H9 (cell line): ENCODE results near the gene ANAPC4. TPM values are rescaled to one million over a fixed set of nuclear protein-coding genes. Genes with fewer than 3 reads are reported as not detected.

Source experiments
- DNase-seq: peaks from one replicate; pipeline ENCODE4 v3.0.0-alpha.2; 2017
- H2AFZ ChIP-seq: one replicate; pipeline ENCODE4 v1.6.1; 2013; ENCODE audit warnings: mild to moderate bottlenecking, low read length, control low read depth, moderate library complexity
- H2AK5ac ChIP-seq: 2 replicates; pipeline ENCODE4 v1.6.1; 2013; ENCODE audit warnings: low read length, control low read depth, mixed read lengths; ENCODE audit not compliant: insufficient read length
- H2BK120ac ChIP-seq: one replicate; pipeline ENCODE4 v1.6.1; 2013; ENCODE audit warnings: low read depth, mild to moderate bottlenecking, low read length, control low read depth, inconsistent platforms; ENCODE audit not compliant: poor library complexity, severe bottlenecking
- H2BK12ac ChIP-seq: 2 replicates; pipeline ENCODE4 v1.6.1; 2013; ENCODE audit warnings: low read length, control low read depth, mixed read lengths, low read depth; ENCODE audit not compliant: insufficient read length
- H2BK15ac ChIP-seq: 2 replicates; pipeline ENCODE4 v1.6.1; 2013; ENCODE audit warnings: low read depth, low read length, control low read depth
- H2BK20ac ChIP-seq: one replicate; pipeline ENCODE4 v1.6.1; 2013; ENCODE audit warnings: low read depth, mild to moderate bottlenecking, low read length, control low read depth, inconsistent platforms; ENCODE audit not compliant: poor library complexity, severe bottlenecking
- H2BK5ac ChIP-seq: 2 replicates; pipeline ENCODE4 v1.6.1; 2013; ENCODE audit warnings: low read length, control low read depth, mixed read lengths; ENCODE audit not compliant: insufficient read length
- H3K14ac ChIP-seq: 2 replicates; pipeline ENCODE4 v1.6.1; 2013; ENCODE audit warnings: low read length, control low read depth; ENCODE audit not compliant: insufficient read depth
- H3K18ac ChIP-seq: 2 replicates; pipeline ENCODE4 v1.6.1; 2013; ENCODE audit warnings: low read depth, mild to moderate bottlenecking, mixed read lengths, low read length, control low read depth; ENCODE audit not compliant: insufficient read length
- H3K23ac ChIP-seq: 2 replicates; pipeline ENCODE4 v1.6.1; 2013; ENCODE audit warnings: low read length, control low read depth, mixed read lengths, low read depth; ENCODE audit not compliant: insufficient read length
- H3K23me2 ChIP-seq: 2 replicates; pipeline ENCODE4 v1.6.1; 2013; ENCODE audit warnings: low read depth, mild to moderate bottlenecking, mixed read lengths, low read length, control low read depth; ENCODE audit not compliant: insufficient read length, poor library complexity, severe bottlenecking
- H3K27ac ChIP-seq: 2 replicates; pipeline ENCODE4 v1.5.1; 2013; ENCODE audit warnings: low read length, control low read depth, mixed read lengths, low read depth; ENCODE audit not compliant: insufficient read length
- H3K27me3 ChIP-seq: 2 replicates; pipeline ENCODE4 v1.6.1; 2013; ENCODE audit warnings: low read length, control low read depth, inconsistent platforms; ENCODE audit not compliant: insufficient read depth
- H3K4ac ChIP-seq: 2 replicates; pipeline ENCODE4 v1.6.1; 2013; ENCODE audit warnings: low read depth, mild to moderate bottlenecking, control low read depth, inconsistent platforms, low read length, moderate library complexity
- H3K4me1 ChIP-seq: 2 replicates; pipeline ENCODE4 v1.6.1; 2013; ENCODE audit warnings: low read length, control low read depth, inconsistent platforms; ENCODE audit not compliant: insufficient read depth
- H3K4me2 ChIP-seq: 2 replicates; pipeline ENCODE4 v1.6.1; 2013; ENCODE audit warnings: low read length, control low read depth, mixed read lengths; ENCODE audit not compliant: insufficient read length, insufficient read depth
- H3K56ac ChIP-seq: 2 replicates; pipeline ENCODE4 v1.6.1; 2013; ENCODE audit warnings: low read depth, mild to moderate bottlenecking, mixed read lengths, low read length, control low read depth; ENCODE audit not compliant: insufficient read length
- H3K79me1 ChIP-seq: 2 replicates; pipeline ENCODE4 v1.6.1; 2013; ENCODE audit warnings: low read depth, mild to moderate bottlenecking, moderate library complexity, low read length, control low read depth, inconsistent platforms; ENCODE audit not compliant: insufficient read depth, poor library complexity, severe bottlenecking
- H3K79me2 ChIP-seq: 2 replicates; pipeline ENCODE4 v1.6.1; 2013; ENCODE audit warnings: low read length, control low read depth, inconsistent platforms; ENCODE audit not compliant: insufficient read depth
- H3K9ac ChIP-seq: 2 replicates; pipeline ENCODE4 v1.6.1; 2013; ENCODE audit warnings: low read length, control low read depth, mixed read lengths; ENCODE audit not compliant: insufficient read length; ENCODE audit errors: extremely low read depth
- H3K9me3 ChIP-seq: one replicate; pipeline ENCODE4 v1.6.1; 2013; ENCODE audit warnings: low read depth, low read length, inconsistent platforms; ENCODE audit not compliant: control insufficient read depth
- H3T11ph ChIP-seq: one replicate; pipeline ENCODE4 v1.6.1; 2013; ENCODE audit warnings: mild to moderate bottlenecking, low read length, control low read depth, inconsistent platforms
- H4K20me1 ChIP-seq: one replicate; pipeline ENCODE4 v1.6.1; 2013; ENCODE audit not compliant: control insufficient read depth, insufficient read length, insufficient read depth
- H4K5ac ChIP-seq: 2 replicates; pipeline ENCODE4 v1.6.1; 2013; ENCODE audit warnings: low read depth, mild to moderate bottlenecking, mixed read lengths, low read length, control low read depth; ENCODE audit not compliant: insufficient read length
- H4K8ac ChIP-seq: replicated peaks from 2 replicates; pipeline ENCODE4 v1.6.1; 2013; ENCODE audit warnings: low read length, control low read depth, mixed read lengths, low read depth; ENCODE audit not compliant: insufficient read length
- H4K91ac ChIP-seq: 2 replicates; pipeline ENCODE4 v1.6.1; 2013; ENCODE audit warnings: low read depth, mild to moderate bottlenecking, moderate library complexity, mixed read lengths, low read length, control low read depth; ENCODE audit not compliant: insufficient read length
- H3K27ac Mint-ChIP-seq, 3 experiments: 2 replicates in 2 of 3; 3 replicates in 1 of 3; pipeline ENCODE4 v1.8.0; 2020 to 2021; ENCODE audit warnings: mixed read lengths in 3 of 3, mild to moderate bottlenecking in 1 of 3, moderate library complexity in 1 of 3
- H3K27me3 Mint-ChIP-seq: 2 replicates; pipeline ENCODE4 v1.8.0; 2021; ENCODE audit warnings: low read depth, mild to moderate bottlenecking, moderate library complexity, mixed read lengths
- H3K36me3 Mint-ChIP-seq, 3 experiments: 2 replicates in 2 of 3; 3 replicates in 1 of 3; pipeline ENCODE4 v1.8.0; 2020 to 2021; ENCODE audit warnings: low read depth in 3 of 3, mixed read lengths in 3 of 3; ENCODE audit not compliant: insufficient read depth in 1 of 3
- H3K4me1 Mint-ChIP-seq, 2 experiments: 2 replicates each; pipeline ENCODE4 v1.8.0; 2020; ENCODE audit warnings: mixed read lengths in 2 of 2
- H3K4me3 Mint-ChIP-seq, 2 experiments: 2 replicates in 1 of 2; 3 replicates in 1 of 2; pipeline ENCODE4 v1.8.0; 2020 to 2021; ENCODE audit warnings: mild to moderate bottlenecking in 2 of 2, mixed read lengths in 2 of 2, moderate library complexity in 1 of 2
- H3K9me3 Mint-ChIP-seq, 2 experiments: 2 replicates in 1 of 2; 3 replicates in 1 of 2; pipeline ENCODE4 v1.8.0; 2020; ENCODE audit warnings: mild to moderate bottlenecking in 2 of 2, mixed read lengths in 2 of 2, moderate library complexity in 1 of 2
- CTCF ChIP-seq: fragments of 200-600 bp; sonication (generic); conservative IDR thresholded peaks from 3 replicates; pipeline ENCODE4 v1.8.0; 2021; ENCODE audit warnings: antibody characterized with exemption, mild to moderate bottlenecking
- WGBS: extraction: QIAGEN DNeasy Blood & Tissue Kit; methylation state at CpG from one replicate; pipeline ENCODE4 v1.1.7; 2013; ENCODE audit warnings: missing lambda C conversion rate, low lambda C conversion rate, mixed read lengths; ENCODE audit not compliant: insufficient read length; ENCODE audit errors: extremely low coverage; 5-methylcytosine and 5-hydroxymethylcytosine counted together
- total RNA-seq: library from RNA; stranded (reverse); gene quantifications from 2 replicates; pipeline ENCODE4 v1.2.1, GENCODE V29; 2021

Gene ANAPC4
- total RNA-seq, 1 experiment from 2014 or later, result 42.5 TPM

GRCh38 chr4:25425361-25425760 lies 48.3 kb downstream of the ANAPC4 start:
- H3K27ac ChIP-seq, result no peak overlapping the region
- no peak overlapping the region for H2AK5ac ChIP-seq
- H3T11ph ChIP-seq, result no peak overlapping the region
- H4K5ac ChIP-seq, result no peak overlapping the region
- H3K9me3 ChIP-seq, result no peaks in the 10 kb centered on the region
- no peak overlapping the region for H3K23ac ChIP-seq
- H2BK20ac ChIP-seq, result no peak overlapping the region
- Mint-ChIP-seq H3K9me3 (no peaks in the 10 kb centered on the region), H3K36me3 (peaks cover 0 to 2% (median 0%) of the 10 kb centered on the region in 3 experiments; a peak in 1 of 7 replicates), H3K4me3 (no peak overlapping the region), H3K27ac (no peak overlapping the region), H3K4me1 (no peaks in the 10 kb centered on the region), H3K27me3 (no peaks in the 10 kb centered on the region)
- no peak overlapping the region for H3K4ac ChIP-seq
- no peaks in the 10 kb centered on the region for H4K20me1 ChIP-seq
- no peak overlapping the region for H4K91ac ChIP-seq
- no peak for DNase-seq
- no peak overlapping the region for H4K8ac ChIP-seq
- H2BK5ac ChIP-seq, result no peak overlapping the region
- H2BK12ac ChIP-seq, result no peak overlapping the region
- H3K56ac ChIP-seq, result no peak overlapping the region
- H3K23me2 ChIP-seq, result no peaks in the 10 kb centered on the region
- no peaks in the 10 kb centered on the region for H3K79me1 ChIP-seq
- no peaks in the 10 kb centered on the region for H3K27me3 ChIP-seq
- H3K4me1 ChIP-seq, result no peaks in the 10 kb centered on the region; the same call in 1 of the 2 replicates
- H3K14ac ChIP-seq, result no peak overlapping the region
- no peak overlapping the region for H2AFZ ChIP-seq
- H3K4me2 ChIP-seq, result no peak overlapping the region
- WGBS, result no CpG with 5 or more reads among the region's 4 CpGs
- no peak overlapping the region for H3K18ac ChIP-seq
- H2BK120ac ChIP-seq, result no peak overlapping the region
- H3K9ac ChIP-seq, result no peak overlapping the region
- TF ChIP-seq CTCF, result no peak
- no peaks in the 10 kb centered on the region for H3K79me2 ChIP-seq
- H2BK15ac ChIP-seq, result no peak overlapping the region
